Measurements from ENCODE around the gene ANKRD6. TPM values are rescaled to one million over a fixed set of nuclear protein-coding genes. Genes with fewer than 3 reads are reported as not detected.

The ANKRD6 gene
- total RNA-seq, 6 donors from 2014 or later = 14.5 to 60.8 (median 30.7) TPM

DNA sequence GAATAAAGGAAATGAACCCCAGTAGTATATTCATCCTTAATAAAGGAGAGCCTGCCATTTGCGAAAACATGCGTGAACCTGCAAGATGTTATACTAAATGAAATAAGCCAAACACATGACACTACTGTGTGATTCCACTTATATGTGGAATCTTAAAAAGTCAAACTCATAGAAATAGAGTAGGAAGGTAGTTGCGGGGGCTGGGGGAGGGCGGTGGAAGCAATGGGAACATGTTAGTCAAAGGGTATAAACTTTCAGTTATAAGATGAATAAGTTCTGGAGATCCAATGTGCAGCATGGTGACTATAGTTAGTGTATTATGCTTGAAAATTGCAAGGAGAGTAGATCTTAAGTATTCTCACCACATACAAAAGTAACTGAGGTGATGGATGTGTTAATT, 72.9 kb downstream of the ANKRD6 start:
- Histone ChIP-seq H3K27ac (no peak overlapping the region), H3K9me3 (no peaks in the 10 kb centered on the region), H3K4me1 (peaks cover 7 to 36% (median 14%) of the 10 kb centered on the region in 4 donors), H3K36me3 (no peaks in the 10 kb centered on the region), H3K27me3 (no peaks in the 10 kb centered on the region), H3K4me3 (no peak overlapping the region)
- ATAC-seq (ENCODE audit: low FRiP score in 2 of 2) = no peak
- 97% methylated on average over 4 of the region's 4 CpGs for WGBS, 2 donors
- no peak for DNase-seq
- TF ChIP-seq CTCF (IDR thresholded peaks at IDR 0.05) (no peak), EP300 (IDR thresholded peaks at IDR 0.05) (no peak), POLR2A (IDR thresholded peaks at IDR 0.05) (no peak), POLR2AphosphoS5 (IDR thresholded peaks at IDR 0.05) (no peak)

DNA sequence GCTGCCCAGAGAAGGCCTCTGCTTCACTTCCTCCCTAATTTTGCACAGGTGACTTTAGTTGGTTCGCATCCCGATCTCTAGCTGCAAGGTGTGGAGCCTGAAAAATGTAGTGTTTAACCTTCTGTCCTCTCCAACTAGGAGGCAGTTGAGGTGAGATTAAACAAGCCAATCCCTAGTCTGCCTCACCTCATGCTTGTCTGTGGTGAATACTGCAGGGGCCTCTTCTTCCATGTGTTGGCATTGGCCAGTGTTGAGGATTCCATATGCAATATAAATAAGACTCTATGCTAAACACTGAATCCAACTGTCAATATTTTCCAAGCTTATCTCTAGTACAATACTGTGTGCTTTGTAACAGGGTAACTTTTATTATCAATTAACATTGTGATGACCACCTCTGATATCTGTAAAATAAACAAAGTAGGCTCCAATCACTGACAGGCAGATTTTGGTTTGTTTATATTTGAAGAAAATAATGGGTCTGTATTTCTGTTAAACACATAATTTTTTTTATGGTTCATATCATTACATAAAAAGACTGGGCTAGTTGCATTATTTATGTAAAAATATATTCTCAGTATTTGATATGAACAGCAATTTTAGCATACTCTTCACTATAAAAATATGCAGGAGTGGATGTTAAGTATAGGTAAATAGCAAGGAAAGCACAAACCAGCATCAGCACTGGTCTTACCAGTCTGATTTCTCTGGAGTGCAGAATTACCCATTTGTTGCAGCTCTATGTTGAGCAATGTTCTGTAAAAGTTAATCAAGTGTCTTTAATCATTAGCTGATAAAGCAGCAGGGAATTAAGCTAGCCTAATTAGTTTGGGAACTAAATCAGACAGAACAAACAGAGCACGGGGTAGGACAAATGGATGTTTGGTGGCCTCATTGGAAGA, 74.0 kb downstream of the ANKRD6 start:
- ATAC-seq (ENCODE audit: low FRiP score in 2 of 2) (peak in 1 of 2 donors; percentile 70), DNase-seq (peak in 1 of 2 donors; percentile 30)
- no peaks in the 10 kb centered on the region for H3K9me3 ChIP-seq
- H3K27me3 ChIP-seq = no peaks in the 10 kb centered on the region
- no peak overlapping the region for H3K4me3 ChIP-seq
- WGBS, 2 donors = 64 to 72% methylated on average over 3 of the region's 3 CpGs
- TF ChIP-seq POLR2A (IDR thresholded peaks at IDR 0.05) (no peak), CTCF (IDR thresholded peaks at IDR 0.05) (no peak), POLR2AphosphoS5 (IDR thresholded peaks at IDR 0.05) (no peak), EP300 (IDR thresholded peaks at IDR 0.05) (no peak)
- H3K27ac ChIP-seq = peak overlapping the region in 2 of 4 donors; percentile 2 to 12
- peaks cover 7 to 36% (median 14%) of the 10 kb centered on the region in 4 donors for H3K4me1 ChIP-seq
- H3K36me3 ChIP-seq = no peaks in the 10 kb centered on the region

GRCh38 chr6:89508755-89509563, 76.0 kb downstream of the ANKRD6 start:
- Histone ChIP-seq H3K9me3 (no peaks in the 10 kb centered on the region), H3K4me1 (peaks cover 7 to 30% (median 14%) of the 10 kb centered on the region in 4 donors), H3K27ac (peak overlapping the region in 1 of 4 donors; percentile 2), H3K27me3 (no peaks in the 10 kb centered on the region), H3K4me3 (no peak overlapping the region), H3K36me3 (no peaks in the 10 kb centered on the region)
- no peak for TF ChIP-seq POLR2AphosphoS5 (IDR thresholded peaks at IDR 0.05)
- ATAC-seq (ENCODE audit: low FRiP score in 2 of 2) (peak; percentile 37 to 77), DNase-seq (peak; percentile 42 to 63)
- 57 to 65% methylated on average over 4 to 8 of the region's 8 CpGs for WGBS, 2 donors

DNA sequence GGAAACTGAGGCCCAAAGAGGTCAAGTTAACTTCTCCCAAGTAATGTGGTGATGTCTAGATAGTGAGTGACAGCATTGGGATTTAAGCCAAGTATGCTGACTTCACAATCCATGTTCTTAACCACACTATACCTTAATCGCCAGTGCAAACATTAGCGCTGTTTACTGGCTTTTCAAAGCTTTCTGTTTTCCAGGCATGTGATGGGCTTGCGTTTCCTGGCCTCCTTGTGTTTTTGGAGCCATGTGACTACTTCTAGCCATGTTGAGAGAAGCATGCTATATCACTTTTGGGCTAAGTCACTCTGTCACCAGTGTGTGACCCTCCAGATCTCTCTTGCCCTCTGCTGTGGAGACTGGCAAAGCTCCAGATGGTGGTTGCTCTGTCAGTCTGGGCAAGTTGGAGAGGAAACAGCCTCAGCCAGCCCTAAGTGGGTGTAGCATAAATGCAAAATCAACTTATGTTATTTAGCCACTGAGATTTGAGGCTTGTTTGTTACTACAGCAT, 76.9 kb downstream of the ANKRD6 start:
- TF ChIP-seq EP300 (IDR thresholded peaks at IDR 0.05) (no peak), POLR2A (IDR thresholded peaks at IDR 0.05) (no peak), POLR2AphosphoS5 (IDR thresholded peaks at IDR 0.05) (no peak), CTCF (IDR thresholded peaks at IDR 0.05) (no peak)
- no peaks in the 10 kb centered on the region for H3K9me3 ChIP-seq
- WGBS, 2 donors = 53 to 71% methylated on average over 3 of the region's 3 CpGs
- no peak overlapping the region for H3K4me3 ChIP-seq
- H3K36me3 ChIP-seq = no peaks in the 10 kb centered on the region
- peak; percentile 18 to 20 for ATAC-seq (ENCODE audit: low FRiP score in 2 of 2)
- H3K4me1 ChIP-seq = peaks cover 7 to 30% (median 14%) of the 10 kb centered on the region in 4 donors
- peak overlapping the region in 1 of 4 donors; percentile 4 for H3K27ac ChIP-seq
- DNase-seq = no peak
- H3K27me3 ChIP-seq = no peaks in the 10 kb centered on the region

- Histone ChIP-seq H3K36me3 (no peaks in the 10 kb centered on the region), H3K27me3 (no peaks in the 10 kb centered on the region), H3K27ac (no peak overlapping the region), H3K4me1 (peaks cover 5 to 30% (median 14%) of the 10 kb centered on the region in 4 donors), H3K9me3 (no peaks in the 10 kb centered on the region), H3K4me3 (no peak overlapping the region)
- ATAC-seq (ENCODE audit: low FRiP score in 2 of 2) = no peak
- no peak for TF ChIP-seq POLR2A (IDR thresholded peaks at IDR 0.05)
- TF ChIP-seq EP300 (IDR thresholded peaks at IDR 0.05) = no peak
- TF ChIP-seq CTCF (IDR thresholded peaks at IDR 0.05) = no peak
- TF ChIP-seq POLR2AphosphoS5 (IDR thresholded peaks at IDR 0.05) = no peak
- WGBS, 2 donors = 82 to 84% methylated on average over 1 of the region's 1 CpG
- DNase-seq = no peak
These were observed 77.4 kb downstream of the ANKRD6 start for GRCh38 chr6:89510393-89510792.
